ENCODE results near the gene GBP6. TPM values are rescaled to one million over a fixed set of nuclear protein-coding genes. Genes with fewer than 3 reads are reported as not detected.

Gene GBP6
- total RNA-seq, 1 experiment from 2014 or later = not detected

GRCh38 chr1:89383185-89383584, 19.3 kb downstream of the GBP6 start:
- Mint-ChIP-seq H3K9me3 (0 out of 2 replicates have a peak, but pooled peaks cover 4% of the 10 kb centered on the region), H3K27ac (no peak overlapping the region), H3K27me3 (ENCODE audit: low read depth) (no peaks in the 10 kb centered on the region), H3K4me1 (peaks cover 8% of the 10 kb centered on the region), H3K36me3 (no peaks in the 10 kb centered on the region), H3K4me3 (no peak overlapping the region)
- DNase-seq (ENCODE audit: low spot score) (no peak), ATAC-seq (no peak)
- TF ChIP-seq SP1 (CRISPR knock-in tag; conservative IDR thresholded peaks at IDR 0.05) (no peak), TEAD4 (CRISPR knock-in tag; IDR thresholded peaks at IDR 0.05) (no peak), TP53 (CRISPR knock-in tag; IDR thresholded peaks at IDR 0.05) (no peak), ATF2 (CRISPR knock-in tag; IDR thresholded peaks at IDR 0.05; ENCODE audit: borderline replicate concordance, low read depth) (no peak), STAT6 (CRISPR knock-in tag; conservative IDR thresholded peaks at IDR 0.05; ENCODE audit: low read depth) (no peak), GRHL2 (CRISPR knock-in tag; IDR thresholded peaks at IDR 0.05; ENCODE audit: insufficient replicate concordance, severe bottlenecking) (no peak)
- ChIA-PET POLR2A (no interaction called here), CTCF (no interaction called here)

- Mint-ChIP-seq H3K4me1 (no peaks in the 10 kb centered on the region), H3K27me3 (ENCODE audit: low read depth) (no peaks in the 10 kb centered on the region), H3K9me3 (peaks cover 16% of the 10 kb centered on the region), H3K27ac (no peak overlapping the region), H3K36me3 (no peaks in the 10 kb centered on the region), H3K4me3 (no peak overlapping the region)
- ChIA-PET POLR2A (no interaction called here), CTCF (no interaction called here)
- DNase-seq (ENCODE audit: low spot score) = no peak
- no peak for ATAC-seq
- TF ChIP-seq GRHL2 (CRISPR knock-in tag; IDR thresholded peaks at IDR 0.05; ENCODE audit: insufficient replicate concordance, severe bottlenecking) = no peak
- TF ChIP-seq MXD4 (CRISPR knock-in tag; IDR thresholded peaks at IDR 0.05; ENCODE audit: borderline replicate concordance) = no peak
- no peak for TF ChIP-seq NR2C2 (CRISPR knock-in tag; IDR thresholded peaks at IDR 0.05)
- no peak for TF ChIP-seq RELA (CRISPR knock-in tag; IDR thresholded peaks at IDR 0.05; ENCODE audit: borderline replicate concordance)
- TF ChIP-seq FOXP4 (CRISPR knock-in tag; IDR thresholded peaks at IDR 0.05) = no peak
- no peak for TF ChIP-seq ZNF671 (CRISPR knock-in tag; IDR thresholded peaks at IDR 0.05)
- no peak for TF ChIP-seq MLX (CRISPR knock-in tag; IDR thresholded peaks at IDR 0.05)
- no peak for TF ChIP-seq JUN (CRISPR knock-in tag; IDR thresholded peaks at IDR 0.05)
Measured at GRCh38 chr1:89390707-89391106, 26.8 kb downstream of the GBP6 start.

GRCh38 chr1:89391686-89392085, 27.8 kb downstream of the GBP6 start:
- Mint-ChIP-seq H3K4me3 (no peak overlapping the region), H3K9me3 (peaks cover 14% of the 10 kb centered on the region), H3K36me3 (no peaks in the 10 kb centered on the region), H3K27me3 (ENCODE audit: low read depth) (no peaks in the 10 kb centered on the region; the same call in 1 of the 2 replicates), H3K4me1 (no peaks in the 10 kb centered on the region), H3K27ac (no peak overlapping the region)
- ChIA-PET CTCF (no interaction called here), POLR2A (no interaction called here)
- DNase-seq (ENCODE audit: low spot score) = no peak
- ATAC-seq = no peak
- TF ChIP-seq GTF2I (CRISPR knock-in tag; conservative IDR thresholded peaks at IDR 0.05) = no peak
- TF ChIP-seq ZNF281 (CRISPR knock-in tag; IDR thresholded peaks at IDR 0.05) = no peak
- no peak for TF ChIP-seq SMAD4 (CRISPR knock-in tag; IDR thresholded peaks at IDR 0.05)
- no peak for TF ChIP-seq JUN (CRISPR knock-in tag; IDR thresholded peaks at IDR 0.05)
- TF ChIP-seq MYBL2 (CRISPR knock-in tag; IDR thresholded peaks at IDR 0.05) = no peak
- no peak for TF ChIP-seq IRF1 (CRISPR knock-in tag; IDR thresholded peaks at IDR 0.05)
- TF ChIP-seq ZNF512 (CRISPR knock-in tag; IDR thresholded peaks at IDR 0.05; ENCODE audit: borderline replicate concordance) = no peak
- TF ChIP-seq MLX (CRISPR knock-in tag; IDR thresholded peaks at IDR 0.05) = no peak
